Measurements from ENCODE around the gene BFSP2.

- TF ChIP-seq, protein P1, sequence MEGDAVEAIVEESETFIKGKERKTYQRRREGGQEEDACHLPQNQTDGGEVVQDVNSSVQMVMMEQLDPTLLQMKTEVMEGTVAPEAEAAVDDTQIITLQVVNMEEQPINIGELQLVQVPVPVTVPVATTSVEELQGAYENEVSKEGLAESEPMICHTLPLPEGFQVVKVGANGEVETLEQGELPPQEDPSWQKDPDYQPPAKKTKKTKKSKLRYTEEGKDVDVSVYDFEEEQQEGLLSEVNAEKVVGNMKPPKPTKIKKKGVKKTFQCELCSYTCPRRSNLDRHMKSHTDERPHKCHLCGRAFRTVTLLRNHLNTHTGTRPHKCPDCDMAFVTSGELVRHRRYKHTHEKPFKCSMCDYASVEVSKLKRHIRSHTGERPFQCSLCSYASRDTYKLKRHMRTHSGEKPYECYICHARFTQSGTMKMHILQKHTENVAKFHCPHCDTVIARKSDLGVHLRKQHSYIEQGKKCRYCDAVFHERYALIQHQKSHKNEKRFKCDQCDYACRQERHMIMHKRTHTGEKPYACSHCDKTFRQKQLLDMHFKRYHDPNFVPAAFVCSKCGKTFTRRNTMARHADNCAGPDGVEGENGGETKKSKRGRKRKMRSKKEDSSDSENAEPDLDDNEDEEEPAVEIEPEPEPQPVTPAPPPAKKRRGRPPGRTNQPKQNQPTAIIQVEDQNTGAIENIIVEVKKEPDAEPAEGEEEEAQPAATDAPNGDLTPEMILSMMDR (IDR thresholded peaks at IDR 0.05; ENCODE audit: low read depth, low read length, poor library complexity, severe bottlenecking) = no peak
- TF ChIP-seq EZH2phosphoT487 (IDR thresholded peaks at IDR 0.05; ENCODE audit: borderline replicate concordance, low read length) = no peak
Observed at GRCh38 chr3:133488785-133489367, 89.0 kb downstream of the BFSP2 start.
